AG20443 (cell line): ENCODE measurements around the gene PDC.
"Not testable (repeated sequence)": the region's sequence is repeated elsewhere in the genome, so short reads cannot be mapped to it uniquely, and the experiment has no call there.

Experiments
- DNase-seq: peaks from one replicate; pipeline ENCODE4 v3.0.0; 2012; ENCODE audit warnings: low spot score, mixed read lengths

PDC gene

DNA sequence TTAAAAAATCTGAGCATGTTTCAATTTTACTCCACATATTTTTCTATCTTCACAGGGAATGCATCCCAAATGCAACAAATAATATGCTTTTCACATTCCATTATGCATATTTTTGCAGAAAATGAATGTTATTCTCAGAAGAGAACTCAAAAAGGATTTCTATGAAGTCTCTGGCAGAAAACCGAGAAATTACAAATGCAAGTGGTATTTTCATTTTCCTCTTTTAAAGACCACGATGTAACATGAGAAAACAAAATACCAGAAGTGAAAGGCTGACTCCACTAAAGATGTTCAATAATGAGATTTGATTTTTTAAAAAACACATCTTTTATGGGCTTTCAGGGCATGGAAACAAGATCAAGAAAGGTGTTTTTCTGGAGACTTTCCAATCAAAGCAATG, 5.0 kb upstream of the PDC start:
- DNase-seq = peak; percentile 9

DNA sequence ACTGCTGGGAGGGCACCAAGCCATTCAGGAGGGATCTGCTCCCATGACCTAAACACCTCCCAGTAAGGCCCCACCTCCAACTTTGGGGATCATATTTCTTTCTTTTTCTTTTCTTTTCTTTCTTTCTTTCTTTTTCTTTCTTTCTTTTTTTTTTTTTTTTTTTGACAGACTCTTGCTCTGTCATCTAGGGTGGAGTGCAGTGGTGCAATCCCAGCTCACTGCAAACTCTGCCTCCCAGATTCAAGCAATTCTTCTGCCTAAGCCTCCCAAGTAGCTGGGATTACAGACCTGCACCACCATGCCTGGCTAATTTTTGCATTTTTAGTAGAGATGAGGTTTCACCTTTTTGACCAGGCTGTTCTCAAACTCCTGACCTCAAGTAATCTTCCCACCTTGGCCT, 4.6 kb upstream of the PDC start:
- DNase-seq = not testable (repeated sequence)

- DNase-seq = no peak
These were observed 3.0 kb upstream of the PDC start for GRCh38 chr1:186463926-186464325.

DNA sequence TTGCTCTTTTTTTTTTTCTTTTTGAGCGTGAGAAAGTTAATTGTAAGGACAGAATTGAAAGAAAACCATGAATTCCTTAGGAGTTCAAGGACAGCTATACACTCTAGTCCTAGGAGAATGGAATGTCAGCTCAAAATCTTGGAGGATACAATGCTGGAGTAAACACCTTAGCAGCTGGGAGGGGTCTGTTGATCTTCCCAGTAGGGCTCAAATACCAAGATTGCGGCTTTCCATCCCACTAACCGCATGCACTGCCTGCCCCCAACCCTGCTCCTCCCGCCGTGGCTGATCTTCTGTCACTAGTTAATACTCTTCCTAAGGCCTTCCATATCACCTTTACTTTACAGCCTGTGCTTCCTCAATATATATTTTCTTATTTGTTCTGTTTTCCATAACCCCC, 2.6 kb upstream of the PDC start:
- no peak for DNase-seq

DNA sequence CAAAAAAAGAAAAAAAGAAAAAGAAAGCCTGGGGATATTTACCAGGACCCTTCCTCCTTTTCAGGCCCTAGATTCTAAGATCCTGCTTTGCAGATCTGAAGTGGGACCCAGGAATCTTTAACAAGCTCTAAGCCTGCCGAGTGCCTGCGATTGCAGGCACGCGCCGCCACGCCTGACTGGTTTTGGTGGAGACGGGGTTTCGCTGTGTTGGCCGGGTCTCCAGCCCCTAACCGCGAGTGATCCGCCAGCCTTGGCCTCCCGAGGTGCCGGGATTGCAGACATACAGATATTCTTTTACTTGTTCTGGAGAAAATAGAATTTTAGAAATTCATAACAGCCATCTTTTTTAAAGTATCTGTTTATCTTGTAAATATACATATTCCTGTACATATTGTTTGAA, 1.8 kb downstream of the PDC start:
- DNase-seq = not testable (repeated sequence)

GRCh38 chr1:186456729-186457255, 4.1 kb downstream of the PDC start:
- no peak for DNase-seq

DNA sequence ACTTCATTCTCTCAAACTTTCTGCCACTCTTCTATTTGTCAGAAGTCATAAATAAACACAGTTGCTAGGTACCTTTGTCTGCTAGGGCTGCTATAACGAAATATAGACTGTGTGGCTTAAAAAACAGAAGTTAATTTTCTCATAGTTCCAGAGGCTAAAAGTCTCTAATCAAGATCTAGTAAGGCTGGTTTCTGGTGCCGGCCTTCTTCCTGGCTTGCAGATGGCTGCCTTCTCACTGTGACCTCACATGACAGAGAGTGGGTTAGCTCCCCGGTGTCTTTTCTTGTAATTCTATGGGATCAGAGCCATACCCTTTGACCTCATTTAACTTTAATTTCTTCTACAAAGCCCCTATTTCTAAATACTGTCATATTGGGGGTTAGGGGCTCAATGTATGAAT, 5.9 kb downstream of the PDC start:
- no peak for DNase-seq

- no peak for DNase-seq
These were observed 14.8 kb downstream of the PDC start for GRCh38 chr1:186446152-186446551.

DNA sequence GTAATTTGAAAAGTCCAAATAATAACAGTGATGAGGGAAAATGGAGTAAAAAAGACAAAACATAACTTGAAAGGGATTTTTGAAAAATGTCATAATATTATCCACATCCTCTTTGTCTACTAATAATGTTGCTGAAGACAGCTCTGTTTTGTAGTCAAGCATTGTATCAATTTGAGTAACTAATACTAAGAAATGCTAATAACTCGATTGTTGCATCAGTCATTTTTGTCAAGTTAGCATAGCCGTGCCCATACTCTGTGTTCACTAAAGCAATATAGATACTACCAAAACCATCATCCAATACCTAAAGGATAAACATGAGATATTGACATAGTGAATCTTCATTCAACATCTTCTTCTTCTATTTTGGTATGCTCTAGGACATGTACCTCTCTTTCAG, 17.3 kb downstream of the PDC start:
- DNase-seq = no peak

GRCh38 chr1:186442651-186443375, 18.1 kb downstream of the PDC start:
- DNase-seq = no peak

- DNase-seq = no peak
These were observed 20.3 kb downstream of the PDC start for GRCh38 chr1:186440584-186440983.

GRCh38 chr1:186438567-186438966, 22.3 kb downstream of the PDC start:
- no peak for DNase-seq

DNA sequence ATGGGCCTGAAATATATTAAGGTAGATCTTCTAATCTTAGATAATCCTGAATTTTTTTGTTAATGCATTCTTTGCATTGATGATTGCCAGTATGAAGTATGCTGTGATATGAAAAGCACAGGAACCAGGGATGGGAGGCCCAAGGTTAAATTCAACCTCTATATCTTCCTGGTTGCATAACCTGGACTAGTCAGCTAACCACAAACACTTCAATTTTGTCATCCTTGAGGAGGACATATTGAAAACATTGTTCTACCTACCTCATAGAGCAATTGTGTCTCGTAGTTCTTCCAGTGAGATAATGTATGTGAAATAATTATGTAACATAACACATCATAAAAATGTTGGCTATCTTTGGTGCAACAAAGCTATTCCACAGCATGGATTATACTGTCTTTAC, 25.6 kb downstream of the PDC start:
- no peak for DNase-seq

GRCh38 chr1:186429017-186429416, 31.9 kb downstream of the PDC start:
- DNase-seq = no peak

- DNase-seq = no peak
These were observed 34.8 kb downstream of the PDC start for GRCh38 chr1:186426118-186426517.

DNA sequence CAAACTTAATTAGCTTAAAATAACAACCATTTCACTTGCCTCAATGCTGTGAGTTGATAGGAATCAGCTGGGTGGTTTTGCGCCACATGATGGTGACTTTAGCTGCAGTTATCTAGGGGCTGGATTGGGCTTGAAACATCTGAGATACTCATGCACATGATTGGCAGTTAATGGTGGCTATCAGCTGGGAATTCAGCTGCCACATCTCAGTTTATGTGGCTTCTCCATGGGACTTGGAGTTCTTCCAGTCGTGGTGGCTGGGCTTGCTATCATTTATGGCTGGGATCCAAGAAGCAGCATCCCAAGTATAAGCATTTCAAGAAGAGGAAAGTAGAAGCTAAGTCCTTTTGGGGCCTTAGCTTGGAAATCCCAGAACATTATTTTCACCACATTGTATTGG, 36.4 kb downstream of the PDC start:
- no peak for DNase-seq

DNA sequence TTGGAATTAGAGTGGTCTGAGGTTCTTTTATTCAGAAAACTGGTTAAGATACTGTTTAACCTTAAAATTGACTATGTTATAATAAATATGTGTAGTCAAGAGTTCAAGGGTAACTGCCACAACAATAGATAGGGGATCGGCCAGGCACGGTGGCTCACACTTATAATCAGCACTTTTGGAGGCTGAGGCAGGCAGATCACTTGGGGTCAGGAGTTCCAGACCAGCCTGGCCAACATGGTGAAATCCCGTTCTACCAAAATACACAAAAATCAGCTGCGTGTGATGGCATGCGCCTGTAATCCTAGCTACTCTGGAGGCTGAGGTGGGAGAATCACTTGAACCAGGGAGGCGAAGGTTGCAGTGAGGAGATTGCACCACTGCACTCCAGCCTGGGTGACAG, 39.5 kb downstream of the PDC start:
- no peak for DNase-seq

GRCh38 chr1:186420923-186421322, 40.0 kb downstream of the PDC start:
- DNase-seq = peak; percentile 23

DNA sequence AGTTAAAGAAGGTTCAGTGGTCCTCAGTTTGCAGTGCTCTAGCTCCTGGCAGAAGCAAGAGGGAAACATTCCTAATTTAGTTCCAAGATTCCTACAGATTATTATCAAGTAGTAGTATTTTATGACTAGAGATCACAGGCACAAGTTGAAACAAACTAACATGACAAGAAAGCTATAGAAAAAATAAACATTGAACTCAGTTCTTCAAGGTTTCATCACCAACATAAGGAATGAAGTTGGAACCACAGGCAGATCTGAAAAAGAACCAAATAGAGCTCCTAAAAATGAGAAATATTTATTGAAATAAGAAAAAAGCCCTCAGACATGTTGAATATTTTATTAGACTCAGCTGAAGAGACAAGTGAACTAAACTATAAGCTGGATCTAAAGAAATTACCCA, 40.6 kb downstream of the PDC start:
- DNase-seq = no peak

DNA sequence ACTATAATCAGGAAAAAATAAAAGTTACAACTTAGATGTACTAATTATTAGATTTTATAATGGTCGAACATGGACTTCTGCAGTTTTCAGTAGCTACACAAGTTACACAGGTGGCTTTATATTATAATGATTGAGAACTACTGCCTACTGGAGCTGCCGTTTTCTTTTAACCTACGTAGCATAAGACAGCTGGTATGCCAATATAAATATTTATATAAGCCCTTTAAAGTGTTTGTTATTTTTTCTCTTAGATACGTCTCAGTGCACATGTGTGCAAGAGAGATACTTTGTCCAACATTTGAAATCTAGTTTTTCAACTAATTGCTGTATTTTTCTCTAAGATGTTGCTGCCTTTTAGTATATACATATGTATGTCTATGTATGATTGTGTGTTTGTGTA, 42.4 kb downstream of the PDC start:
- no peak for DNase-seq

- DNase-seq = no peak
These were observed 47.6 kb downstream of the PDC start for GRCh38 chr1:186413319-186413718.

DNA sequence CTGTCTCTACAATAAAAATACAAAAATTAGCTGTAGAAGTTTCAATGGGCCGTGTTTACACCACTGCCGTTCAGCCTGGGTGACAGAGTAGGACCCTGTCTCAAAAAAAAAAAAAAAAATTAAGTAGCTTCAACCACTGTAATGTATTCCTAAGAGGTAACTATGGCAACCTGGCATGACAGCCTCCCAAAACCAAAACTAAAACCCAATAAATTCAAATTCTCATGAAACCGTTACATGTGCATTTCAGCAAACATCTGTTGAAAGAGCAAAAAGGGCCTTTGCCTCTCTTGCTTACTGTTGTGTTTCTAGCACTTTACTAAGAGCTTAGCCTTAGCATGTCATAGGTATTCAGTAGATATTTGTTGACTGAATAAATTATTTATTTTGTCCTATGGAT, 51.8 kb downstream of the PDC start:
- DNase-seq = no peak

- DNase-seq = peak; percentile 63
These were observed 56.4 kb downstream of the PDC start for GRCh38 chr1:186404454-186405051.

GRCh38 chr1:186403632-186404031, 57.3 kb downstream of the PDC start:
- no peak for DNase-seq
